HepG2 (cell line): Measurements from ENCODE around the gene ADCK2. TPM values are rescaled to one million over a fixed set of nuclear protein-coding genes. Genes with fewer than 3 reads are reported as not detected.

ENCODE experiments used
- ATAC-seq: fragments of 200-7000 bp; cut with Tn5 transposase; 3 replicates; pipeline ENCODE4 v1.9.1; 2020; ENCODE audit warnings: mild to moderate bottlenecking, moderate library complexity
- BruUV-seq: library from RNA; stranded (reverse); fragments of 400-500 nt; replicated peaks from 2 replicates; lab custom pipeline; 2021; lab: Mats Ljungman, UMichigan
- CTCF ChIA-PET: fragments of 300-600 bp; formaldehyde crosslinking; extraction: SDS; loops from one replicate; lab custom pipeline; 2021; ENCODE audit warnings: low total read pairs, inconsistent platforms, low intra/inter-chr PET ratio; lab: Yijun Ruan, JAX
- POLR2A ChIA-PET: fragments of 350-600 bp; sonication (Branson Sonifier 250); formaldehyde crosslinking; loops from one replicate; lab custom pipeline; 2020; ENCODE audit warnings: antibody characterized with exemption, inconsistent platforms; lab: Yijun Ruan, JAX
- DNase-seq: peaks from one replicate; pipeline ENCODE4 v3.0.0-alpha.2; 2015; ENCODE audit warnings: low spot score
- FAIRE-seq: peaks from 3 replicates; lab custom pipeline; 2011; peaks lifted over from hg19 to GRCh38; lab: Jason Lieb, UNC
- H2AFZ ChIP-seq: one replicate; pipeline ENCODE4 v1.6.1; 2011; ENCODE audit warnings: low read length, inconsistent platforms
- H3K27ac ChIP-seq: fragments of 300-600 bp; 3 replicates; pipeline ENCODE4 v1.8.0; 2011; ENCODE audit warnings: mixed run types, mild to moderate bottlenecking, mixed read lengths, low read length, inconsistent platforms; ENCODE audit not compliant: insufficient read depth; ENCODE audit errors: extremely low read length
- H3K27me3 ChIP-seq, 2 experiments: fragments of 200-600 bp in 1 of 2; 2 replicates in 1 of 2; 3 replicates in 1 of 2; pipeline versions ENCODE4 v1.6.0 to v1.8.0; 2011; ENCODE audit warnings: low read length in 2 of 2, mild to moderate bottlenecking in 2 of 2, moderate library complexity in 2 of 2, inconsistent platforms in 1 of 2; ENCODE audit not compliant: insufficient read depth in 2 of 2, control insufficient read depth in 1 of 2
- H3K36me3 ChIP-seq, 2 experiments: fragments of 200-600 bp in 1 of 2; replicated peaks in 1 of 2; 2 replicates in 1 of 2; 3 replicates in 1 of 2; pipeline versions ENCODE4 v1.5.1 to v1.8.0; 2011; ENCODE audit warnings: low read length in 2 of 2, inconsistent platforms in 1 of 2; ENCODE audit not compliant: insufficient read depth in 2 of 2, control insufficient read depth in 1 of 2
- H3K4me1 ChIP-seq: 2 replicates; pipeline ENCODE4 v1.5.1; 2012; ENCODE audit warnings: low read length, inconsistent platforms; ENCODE audit not compliant: insufficient read depth
- H3K4me2 ChIP-seq: 2 replicates; pipeline ENCODE4 v1.6.0; 2011; ENCODE audit warnings: low read depth, low read length, inconsistent platforms
- H3K4me3 ChIP-seq, 3 experiments: fragments of 200-600 bp in 1 of 3; sonication (generic), shearing (Covaris generic) in 1 of 3; replicated peaks in 1 of 3; 2 replicates each; pipeline ENCODE4 v1.5.1; 2011 to 2016; ENCODE audit warnings: low read length in 3 of 3, inconsistent platforms in 2 of 3, low read depth in 2 of 3, mild to moderate bottlenecking in 2 of 3, control low read depth in 1 of 3, mixed read lengths in 1 of 3; ENCODE audit not compliant: insufficient read depth in 1 of 3
- H3K79me2 ChIP-seq: one replicate; pipeline ENCODE4 v1.6.1; 2011; ENCODE audit warnings: low read length, inconsistent platforms; ENCODE audit not compliant: insufficient read depth
- H3K9ac ChIP-seq: 2 replicates; pipeline ENCODE4 v1.6.0; 2011; ENCODE audit warnings: mild to moderate bottlenecking, low read depth, low read length, inconsistent platforms; ENCODE audit not compliant: insufficient read depth
- H3K9me3 ChIP-seq: 2 replicates; pipeline ENCODE4 v1.5.1; 2012; ENCODE audit warnings: mild to moderate bottlenecking, low read length
- H4K20me1 ChIP-seq: 2 replicates; pipeline ENCODE4 v1.6.0; 2011; ENCODE audit warnings: inconsistent platforms, mild to moderate bottlenecking, low read length, moderate library complexity; ENCODE audit not compliant: insufficient read depth
- EEA1 ChIP-seq: sonication (generic); formaldehyde crosslinking; IDR thresholded peaks from 2 replicates; pipeline ENCODE4 v1.5.1; 2020; ENCODE audit warnings: mild to moderate bottlenecking, missing genetic modification reagents, borderline replicate concordance
- JUND ChIP-seq: sonication (generic); formaldehyde crosslinking; IDR thresholded peaks from 2 replicates; pipeline ENCODE4 v1.8.0; 2022; ENCODE audit warnings: mild to moderate bottlenecking, missing genetic modification reagents
- NR1H2 ChIP-seq: sonication (generic); formaldehyde crosslinking; IDR thresholded peaks from 2 replicates; pipeline ENCODE4 v1.8.1; 2022; ENCODE audit warnings: low read depth, missing genetic modification reagents, borderline replicate concordance
- PAWR ChIP-seq: sonication (generic); formaldehyde crosslinking; IDR thresholded peaks from 2 replicates; pipeline ENCODE4 v1.4.0; 2020; ENCODE audit warnings: missing genetic modification reagents, mild to moderate bottlenecking, borderline replicate concordance
- POLR2G ChIP-seq: fragments of 200-400 bp; formaldehyde crosslinking; IDR thresholded peaks from 2 replicates; pipeline ENCODE4 v1.6.1; 2018; ENCODE audit warnings: mild to moderate bottlenecking, low read depth, low read length, moderate library complexity
- SKI ChIP-seq: fragments of 450-650 bp; IDR thresholded peaks from one replicate; pipeline ENCODE4 v1.6.1; 2018; ENCODE audit warnings: mild to moderate bottlenecking; ENCODE audit not compliant: partially characterized antibody
- ZNF761 ChIP-seq: sonication (generic); formaldehyde crosslinking; conservative IDR thresholded peaks from 2 replicates; pipeline ENCODE4 v1.4.0; 2020; ENCODE audit warnings: mild to moderate bottlenecking, missing genetic modification reagents
- ZNF772 ChIP-seq: sonication (generic); formaldehyde crosslinking; IDR thresholded peaks from 2 replicates; pipeline ENCODE4 v1.5.0; 2020; ENCODE audit warnings: mild to moderate bottlenecking, missing genetic modification reagents
- WGBS: methylation state at CpG from one replicate; pipeline ENCODE4 v1.1.6; 2017; ENCODE audit warnings: low lambda C conversion rate; 5-methylcytosine and 5-hydroxymethylcytosine counted together
- in situ Hi-C: cut with HindIII; loops from 2 replicates; pipeline ENCODE4 v1.10.0; 2017; ENCODE audit warnings: low pct_unique_long_range_greater_than_20kb; ENCODE audit not compliant: extremely low pct_ligation_motif_present
- intact Hi-C: fragments of 100-400 bp; cut with micrococcal nuclease; formaldehyde crosslinking; loops from one replicate; pipeline ENCODE4 v1.10.0; 2022; ENCODE audit not compliant: unreplicated experiment
- polyA plus RNA-seq, 8 experiments: library from polyadenylated mRNA; depleted of rRNA in 3 of 8; stranded (reverse) in 7 of 8; unstranded in 1 of 8; fragments of >200 nt; fragmentation: Illumina TruSeq in 4 of 8; extraction: Trizol in 4 of 8; gene quantifications; 2 replicates each; pipeline versions ENCODE4 v1.2.1 to v1.2.3, GENCODE V29; 2011 to 2016; ENCODE audit warnings: low read depth in 4 of 8, missing spikeins in 1 of 8, mixed read lengths in 1 of 8; ENCODE audit not compliant: insufficient read depth in 1 of 8
- total RNA-seq, 5 experiments: library from RNA; depleted of rRNA; stranded (reverse); fragments of >200 nt; fragmentation: Illumina TruSeq; extraction: Trizol; gene quantifications; 2 replicates each; pipeline ENCODE4 v1.2.3, GENCODE V29; 2016; ENCODE audit warnings: low read depth in 1 of 5

ADCK2 gene
- total and polyA plus RNA-seq, 2 of the 13 experiments (the other 11 are each of a cell fraction or from before 2014, with no cell fraction given): 8.6 to 18.8 TPM

- in situ Hi-C loops (loop anchor here (25.0 kb wide), 1 partner anchor 327 kb away; the partner anchor contains the start of gene MRPS33), intact Hi-C loops (no loop called here)
- no peak for DNase-seq
- WGBS: 96% methylated on average over 9 of the region's 10 CpGs
- no peak overlapping the region for H3K27ac ChIP-seq
- H3K9ac ChIP-seq: no peak overlapping the region
- H3K36me3 ChIP-seq: peaks cover 1 to 16% of the 10 kb centered on the region in 2 experiments; a peak in 3 of 5 replicates
- CTCF ChIA-PET: no interaction called here
- no peak overlapping the region for H2AFZ ChIP-seq
- H3K27me3 ChIP-seq: no peaks in the 10 kb centered on the region
- H3K4me1 ChIP-seq: peaks cover 8% of the 10 kb centered on the region; the same call in 1 of the 2 replicates
- H3K4me2 ChIP-seq: no peak overlapping the region
- ATAC-seq: no peak
- no peak for TF ChIP-seq JUND
- H3K9me3 ChIP-seq: no peaks in the 10 kb centered on the region
- BruUV-seq: no TSS peak
- H3K4me3 ChIP-seq: no peak overlapping the region
- POLR2A ChIA-PET: interaction anchor here (0.7 to 1.4 kb wide), 3 partner anchors 11 to 29 kb away, joined by 3 to 6 read pairs (median 3); partner anchors contain the start of gene NDUFB2
- no peaks in the 10 kb centered on the region for H3K79me2 ChIP-seq
- H4K20me1 ChIP-seq: no peaks in the 10 kb centered on the region
- no peak for FAIRE-seq
These were observed 12.8 kb downstream of the ADCK2 start for GRCh38 chr7:140685407-140686087.

GRCh38 chr7:140686921-140687320, 14.2 kb downstream of the ADCK2 start:
- H3K9ac ChIP-seq: no peak overlapping the region
- intact Hi-C loops: no loop called here
- in situ Hi-C loops: loop anchor here (25.0 kb wide), 1 partner anchor 325 kb away; the partner anchor contains the start of gene MRPS33
- H3K4me1 ChIP-seq: peaks cover 8% of the 10 kb centered on the region; the same call in 1 of the 2 replicates
- no peaks in the 10 kb centered on the region for H3K27me3 ChIP-seq
- TF ChIP-seq ZNF761 (CRISPR knock-in tag) (no peak), ZNF772 (CRISPR knock-in tag) (no peak), EEA1 (CRISPR knock-in tag) (no peak), NR1H2 (no peak), PAWR (no peak), POLR2G (no peak), SKI (no peak)
- H3K9me3 ChIP-seq: no peaks in the 10 kb centered on the region
- no peak overlapping the region for H3K4me2 ChIP-seq
- H2AFZ ChIP-seq: no peak overlapping the region
- H3K79me2 ChIP-seq: no peaks in the 10 kb centered on the region
- no peak for FAIRE-seq
- H4K20me1 ChIP-seq: no peaks in the 10 kb centered on the region
- H3K27ac ChIP-seq: no peak overlapping the region
- ATAC-seq: no peak
- no peak for DNase-seq
- ChIA-PET POLR2A (interaction anchor here (1.4 kb wide), 1 partner anchor 9 kb away, joined by 6 read pairs; the partner anchor contains the start of gene NDUFB2), CTCF (no interaction called here)
- no TSS peak for BruUV-seq
- H3K36me3 ChIP-seq: peaks cover 1 to 13% of the 10 kb centered on the region in 2 experiments; a peak in 3 of 5 replicates
- H3K4me3 ChIP-seq: no peak overlapping the region
- WGBS: 98% methylated on average over 7 of the region's 11 CpGs
